OCI-LY3 (cell line): Measurements from ENCODE around the gene WNT11.

Experiments used
- CTCF ChIP-seq: fragments of 200-600, 300-600 bp; sonication (generic); IDR thresholded peaks from 2 replicates; pipeline ENCODE4 v1.5.1; 2014; ENCODE audit warnings: antibody characterized with exemption, low read length, low read depth
- EZH2phosphoT487 ChIP-seq: fragments of 200-600 bp; shearing (Covaris generic); IDR thresholded peaks from 2 replicates; pipeline ENCODE4 v1.6.1; 2018; ENCODE audit warnings: antibody characterized with exemption, mixed run types, low read depth

GRCh38 chr11:76243957-76244285 is 37.6 kb upstream of the WNT11 start:
- TF ChIP-seq CTCF, result no peak
- no peak for TF ChIP-seq EZH2phosphoT487
